OCI-LY7 (cell line): ENCODE measurements around the gene AGBL1. TPM values are rescaled to one million over a fixed set of nuclear protein-coding genes. Genes with fewer than 3 reads are reported as not detected.

ENCODE experiments used
- BruUV-seq: library from RNA; stranded (reverse); fragments of 400-500 nt; replicated peaks from 2 replicates; lab custom pipeline; 2021; lab: Mats Ljungman, UMichigan
- CTCF ChIA-PET: fragments of 300-600 bp; sonication (Branson Sonifier 250); formaldehyde crosslinking; loops from one replicate; lab custom pipeline; 2022; ENCODE audit warnings: antibody characterized with exemption; ENCODE audit not compliant: unreplicated experiment; lab: Charles Lee
- POLR2A ChIA-PET: fragments of 300-600 bp; sonication (Branson Sonifier 250); formaldehyde crosslinking; loops from one replicate; lab custom pipeline; 2022; ENCODE audit warnings: antibody characterized with exemption; lab: Charles Lee
- DNase-seq: peaks from one replicate; pipeline ENCODE4 v3.0.0-alpha.2; 2015; ENCODE audit warnings: low spot score
- H2AFZ ChIP-seq: fragments of 200-600 bp; sonication (generic), shearing (Covaris generic); 2 replicates; pipeline ENCODE4 v1.6.1; 2014; ENCODE audit warnings: mild to moderate bottlenecking, antibody characterized with exemption, low read length, moderate library complexity
- H3K27ac ChIP-seq: fragments of 200-600 bp; sonication (generic); 2 replicates; pipeline ENCODE4 v1.5.1; 2014; ENCODE audit warnings: mixed run types, low read depth, mild to moderate bottlenecking, moderate library complexity, low read length, inconsistent platforms; ENCODE audit not compliant: poor library complexity, severe bottlenecking
- H3K36me3 ChIP-seq: fragments of 200-600 bp; sonication (generic); 2 replicates; pipeline ENCODE4 v1.6.1; 2014; ENCODE audit warnings: mild to moderate bottlenecking, antibody characterized with exemption, low read length, moderate library complexity, mixed read lengths; ENCODE audit not compliant: insufficient read depth
- H3K4me1 ChIP-seq: fragments of 200-600 bp; sonication (generic); 2 replicates; pipeline ENCODE4 v1.5.1; 2014; ENCODE audit warnings: mild to moderate bottlenecking, low read length; ENCODE audit not compliant: insufficient read depth, poor library complexity, severe bottlenecking
- H3K4me2 ChIP-seq: fragments of 200-600 bp; sonication (generic); 2 replicates; pipeline ENCODE4 v1.6.1; 2014; ENCODE audit warnings: mild to moderate bottlenecking, low read length
- H3K4me3 ChIP-seq: fragments of 200-600 bp; sonication (generic); 2 replicates; pipeline ENCODE4 v1.5.1; 2014; ENCODE audit warnings: mild to moderate bottlenecking, low read depth, low read length; ENCODE audit not compliant: poor library complexity, severe bottlenecking
- H3K79me2 ChIP-seq: fragments of 200-600 bp; sonication (generic); 2 replicates; pipeline ENCODE4 v1.6.1; 2016; ENCODE audit warnings: low read depth, mild to moderate bottlenecking, low read length, moderate library complexity, mixed read lengths; ENCODE audit not compliant: insufficient read depth
- H3K9me2 ChIP-seq: fragments of 200-600 bp; sonication (generic); 2 replicates; pipeline ENCODE4 v1.6.1; 2016; ENCODE audit warnings: mild to moderate bottlenecking, low read length, mixed read lengths; ENCODE audit not compliant: insufficient read depth
- H3K9me3 ChIP-seq: fragments of 200-600 bp; sonication (generic); 2 replicates; pipeline ENCODE4 v1.6.1; 2014; ENCODE audit warnings: mild to moderate bottlenecking, mixed run types, low read length, mixed read lengths
- H4K20me1 ChIP-seq: fragments of 200-600 bp; sonication (generic); 2 replicates; pipeline ENCODE4 v1.6.1; 2014; ENCODE audit warnings: mild to moderate bottlenecking, antibody characterized with exemption, low read length, moderate library complexity, mixed read lengths; ENCODE audit not compliant: insufficient read depth
- EZH2phosphoT487 ChIP-seq: fragments of 200-600 bp; sonication (generic); IDR thresholded peaks from 2 replicates; pipeline ENCODE4 v1.6.1; 2018; ENCODE audit warnings: low read depth, borderline replicate concordance, mild to moderate bottlenecking, mixed run types, antibody characterized with exemption, low read length, moderate library complexity, mixed read lengths
- intact Hi-C: fragments of 100-400 bp; cut with micrococcal nuclease; formaldehyde crosslinking; loops from one replicate; pipeline ENCODE4 v1.10.0; 2022; ENCODE audit not compliant: unreplicated experiment
- total RNA-seq, 2 experiments: library from RNA; depleted of rRNA in 1 of 2; stranded (reverse); fragments of >200 nt in 1 of 2; shearing (Covaris generic) in 1 of 2; gene quantifications; 2 replicates each; pipeline ENCODE4 v1.2.3, GENCODE V29; 2014 to 2022
- TF ChIP-seq, protein P1 (sequence below): fragments of 200-600 bp; sonication (generic); conservative IDR thresholded peaks from 2 replicates; pipeline ENCODE4 v1.5.1; 2014; ENCODE audit warnings: mild to moderate bottlenecking, antibody characterized with exemption, low read length, moderate library complexity, mixed read lengths

The AGBL1 gene
- total RNA-seq, 2 experiments from 2014 or later, result not detected

DNA sequence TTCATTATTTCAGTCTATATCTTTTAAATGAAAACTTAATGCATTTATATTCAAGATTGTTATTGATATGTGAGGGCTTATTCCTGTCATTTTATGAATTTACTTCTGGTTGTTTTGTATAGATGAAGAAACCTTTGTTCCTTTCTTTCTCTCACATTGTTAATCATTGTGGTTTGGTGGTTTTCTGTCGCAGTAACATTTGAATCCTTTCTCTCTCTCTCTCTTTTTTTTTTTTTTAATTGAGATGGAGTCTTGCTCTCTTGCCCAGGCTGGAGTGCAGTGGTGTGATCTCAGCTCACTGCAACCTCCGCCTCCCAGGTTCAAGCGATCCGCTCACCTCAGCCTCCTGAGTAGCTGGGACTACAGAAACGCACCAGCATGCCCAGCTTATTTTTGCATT is 22.1 kb downstream of the AGBL1 start:
- POLR2A ChIA-PET, result interaction anchor here (1.0 kb wide), 1 partner anchor 415 kb away, joined by 4 read pairs; no protein-coding TSS in a partner anchor
- Histone ChIP-seq H3K4me2 (no peak overlapping the region), H3K4me3 (no peak overlapping the region), H3K9me3 (no peaks in the 10 kb centered on the region), H4K20me1 (no peaks in the 10 kb centered on the region), H2AFZ (no peak overlapping the region), H3K79me2 (no peaks in the 10 kb centered on the region), H3K36me3 (no peaks in the 10 kb centered on the region), H3K9me2 (no peaks in the 10 kb centered on the region), H3K27ac (no peak overlapping the region), H3K4me1 (no peaks in the 10 kb centered on the region)
- no TSS peak for BruUV-seq
- TF ChIP-seq, protein P1, sequence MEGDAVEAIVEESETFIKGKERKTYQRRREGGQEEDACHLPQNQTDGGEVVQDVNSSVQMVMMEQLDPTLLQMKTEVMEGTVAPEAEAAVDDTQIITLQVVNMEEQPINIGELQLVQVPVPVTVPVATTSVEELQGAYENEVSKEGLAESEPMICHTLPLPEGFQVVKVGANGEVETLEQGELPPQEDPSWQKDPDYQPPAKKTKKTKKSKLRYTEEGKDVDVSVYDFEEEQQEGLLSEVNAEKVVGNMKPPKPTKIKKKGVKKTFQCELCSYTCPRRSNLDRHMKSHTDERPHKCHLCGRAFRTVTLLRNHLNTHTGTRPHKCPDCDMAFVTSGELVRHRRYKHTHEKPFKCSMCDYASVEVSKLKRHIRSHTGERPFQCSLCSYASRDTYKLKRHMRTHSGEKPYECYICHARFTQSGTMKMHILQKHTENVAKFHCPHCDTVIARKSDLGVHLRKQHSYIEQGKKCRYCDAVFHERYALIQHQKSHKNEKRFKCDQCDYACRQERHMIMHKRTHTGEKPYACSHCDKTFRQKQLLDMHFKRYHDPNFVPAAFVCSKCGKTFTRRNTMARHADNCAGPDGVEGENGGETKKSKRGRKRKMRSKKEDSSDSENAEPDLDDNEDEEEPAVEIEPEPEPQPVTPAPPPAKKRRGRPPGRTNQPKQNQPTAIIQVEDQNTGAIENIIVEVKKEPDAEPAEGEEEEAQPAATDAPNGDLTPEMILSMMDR, result no peak
- no peak for TF ChIP-seq EZH2phosphoT487
- DNase-seq, result no peak
- CTCF ChIA-PET, result no interaction called here
- intact Hi-C loops, result no loop called here

DNA sequence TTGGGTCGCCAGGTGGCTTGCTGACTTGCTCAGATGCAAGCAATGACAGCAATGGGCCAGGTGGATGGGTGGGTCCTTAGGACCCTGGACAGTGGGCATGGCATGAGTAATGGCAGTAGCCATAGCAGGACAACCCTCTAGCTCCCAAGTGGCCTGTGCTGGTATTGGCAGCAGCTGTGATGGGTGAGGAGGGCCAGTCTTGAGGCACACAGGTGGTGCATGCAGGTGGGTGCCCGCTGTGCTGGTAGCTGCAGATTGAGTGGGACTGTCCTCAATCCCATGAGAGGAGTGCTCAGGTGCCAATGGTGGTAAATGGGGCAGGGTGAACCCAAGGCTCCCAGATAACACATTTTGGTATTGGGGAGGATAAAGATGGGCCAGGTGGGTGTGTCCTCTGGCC is 24.2 kb downstream of the AGBL1 start:
- no peak overlapping the region for H2AFZ ChIP-seq
- H3K9me2 ChIP-seq, result no peaks in the 10 kb centered on the region
- H3K27ac ChIP-seq, result no peak overlapping the region
- no peaks in the 10 kb centered on the region for H3K79me2 ChIP-seq
- no peaks in the 10 kb centered on the region for H4K20me1 ChIP-seq
- H3K4me1 ChIP-seq, result no peaks in the 10 kb centered on the region
- no peaks in the 10 kb centered on the region for H3K9me3 ChIP-seq
- no peak for DNase-seq
- intact Hi-C loops, result no loop called here
- BruUV-seq, result no TSS peak
- no peak overlapping the region for H3K4me2 ChIP-seq
- POLR2A ChIA-PET, result interaction anchor here (0.6 kb wide), 1 partner anchor 919 kb away, joined by 4 read pairs; no protein-coding TSS in a partner anchor
- no peak overlapping the region for H3K4me3 ChIP-seq
- TF ChIP-seq, protein P1, result no peak
- TF ChIP-seq EZH2phosphoT487, result no peak
- CTCF ChIA-PET, result no interaction called here
- no peaks in the 10 kb centered on the region for H3K36me3 ChIP-seq

DNA sequence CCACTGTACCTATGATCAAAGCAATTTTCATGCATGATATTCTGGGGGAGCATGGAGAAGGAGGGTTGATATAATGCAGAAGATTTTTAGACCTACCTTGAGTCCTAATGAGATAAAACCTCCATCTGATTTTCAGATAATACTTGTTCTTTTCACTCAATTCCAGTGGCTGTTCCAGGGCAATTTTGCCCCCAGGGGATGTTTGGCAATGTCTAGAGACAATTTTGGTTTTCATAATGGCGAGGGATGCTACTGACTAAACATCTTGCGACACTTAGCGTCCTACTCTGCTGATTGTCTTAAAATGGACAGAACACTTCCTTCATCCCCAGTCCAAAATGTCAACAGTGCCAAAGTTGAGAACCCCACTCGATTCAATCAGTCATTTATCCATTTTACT is 26.6 kb downstream of the AGBL1 start:
- intact Hi-C loops, result no loop called here
- H3K36me3 ChIP-seq, result no peaks in the 10 kb centered on the region
- TF ChIP-seq EZH2phosphoT487, result no peak
- TF ChIP-seq, protein P1, result no peak
- no peaks in the 10 kb centered on the region for H3K9me2 ChIP-seq
- H2AFZ ChIP-seq, result no peak overlapping the region
- CTCF ChIA-PET, result no interaction called here
- DNase-seq, result no peak
- no peaks in the 10 kb centered on the region for H3K9me3 ChIP-seq
- BruUV-seq, result no TSS peak
- no peak overlapping the region for H3K4me2 ChIP-seq
- no peaks in the 10 kb centered on the region for H4K20me1 ChIP-seq
- H3K4me3 ChIP-seq, result no peak overlapping the region
- no peak overlapping the region for H3K27ac ChIP-seq
- H3K79me2 ChIP-seq, result no peaks in the 10 kb centered on the region
- H3K4me1 ChIP-seq, result no peaks in the 10 kb centered on the region
- POLR2A ChIA-PET, result no interaction called here
